GM12878 (cell line): ENCODE measurements around the gene RBM48. TPM values are rescaled to one million over a fixed set of nuclear protein-coding genes. Genes with fewer than 3 reads are reported as not detected.
A peak's percentile ranks its signal among the peaks of the same experiment; 100 is the strongest.

ENCODE experiments used
- ATAC-seq: fragments of 200-7000 bp; cut with Tn5 transposase; 3 replicates; pipeline ENCODE4 v1.9.1; 2020; ENCODE audit warnings: mild to moderate bottlenecking, moderate library complexity
- BruUV-seq: library from RNA; stranded (reverse); fragments of 400-500 nt; replicated peaks from 2 replicates; lab custom pipeline; 2021; lab: Mats Ljungman, UMichigan
- CTCF ChIA-PET: fragments of 300-600 bp; sonication (Branson Sonifier 250); formaldehyde crosslinking; extraction: SDS; loops from one replicate; lab custom pipeline; 2021; ENCODE audit warnings: inconsistent platforms; lab: Yijun Ruan, JAX
- POLR2A ChIA-PET: fragments of 350-600 bp; formaldehyde crosslinking; extraction: SDS; loops from one replicate; lab custom pipeline; 2021; ENCODE audit warnings: inconsistent platforms; lab: Charles Lee
- RAD21 ChIA-PET: fragments of 300-600 bp; sonication (Branson Sonifier 250); formaldehyde crosslinking; loops from one replicate; lab custom pipeline; 2023; ENCODE audit warnings: antibody characterized with exemption; ENCODE audit not compliant: unreplicated experiment; lab: Charles Lee
- SMC1A ChIA-PET: fragments of 300-600 bp; sonication (Branson Sonifier 250); formaldehyde crosslinking; loops from one replicate; lab custom pipeline; 2023; ENCODE audit not compliant: unreplicated experiment, uncharacterized antibody; lab: Charles Lee
- DNase-seq: peaks from one replicate; pipeline ENCODE4 v3.0.0-alpha.2; 2011; ENCODE audit warnings: low read depth, low spot score
- FAIRE-seq: peaks from 3 replicates; lab custom pipeline; 2011; peaks lifted over from hg19 to GRCh38; lab: Jason Lieb, UNC
- H2AFZ ChIP-seq: 2 replicates; pipeline ENCODE4 v1.6.0; 2011; ENCODE audit warnings: low read depth, low read length, control low read depth; ENCODE audit not compliant: control insufficient read depth
- H3K27ac ChIP-seq: 2 replicates; pipeline ENCODE4 v1.5.1; 2011; ENCODE audit warnings: control low read depth; ENCODE audit not compliant: control insufficient read depth, insufficient read depth
- H3K27me3 ChIP-seq, 2 experiments: replicated peaks in 1 of 2; 2 replicates each; pipeline versions ENCODE4 v1.6.0 to v1.6.1; 2011; ENCODE audit warnings: low read length in 1 of 2; ENCODE audit not compliant: control insufficient read depth in 2 of 2, insufficient read depth in 2 of 2
- H3K36me3 ChIP-seq, 2 experiments: 2 replicates each; pipeline ENCODE4 v1.5.1; 2011; ENCODE audit warnings: low read length in 1 of 2; ENCODE audit not compliant: control insufficient read depth in 2 of 2, insufficient read depth in 2 of 2
- H3K4me1 ChIP-seq: 2 replicates; pipeline ENCODE4 v1.6.1; 2011; ENCODE audit warnings: mild to moderate bottlenecking, low read length, moderate library complexity, mixed read lengths; ENCODE audit not compliant: control insufficient read depth, insufficient read depth
- H3K4me2 ChIP-seq: 2 replicates; pipeline ENCODE4 v1.6.0; 2011; ENCODE audit warnings: control low read depth; ENCODE audit not compliant: control insufficient read depth, insufficient read depth
- H3K4me3 ChIP-seq: fragments of 200-600 bp; sonication (generic); 2 replicates; pipeline ENCODE4 v1.5.1; 2016
- H3K79me2 ChIP-seq: 2 replicates; pipeline ENCODE4 v1.6.0; 2011; ENCODE audit warnings: low read length; ENCODE audit not compliant: control insufficient read depth, insufficient read depth
- H3K9ac ChIP-seq: 2 replicates; pipeline ENCODE4 v1.8.0; 2011; ENCODE audit warnings: low read length, control low read depth, mixed read lengths; ENCODE audit not compliant: control insufficient read depth, insufficient read depth
- H3K9me3 ChIP-seq: replicated peaks from 3 replicates; pipeline ENCODE4 v1.5.1; 2011; ENCODE audit warnings: mild to moderate bottlenecking, low read length; ENCODE audit not compliant: control insufficient read depth, insufficient read depth
- H4K20me1 ChIP-seq: 2 replicates; pipeline ENCODE4 v1.6.0; 2011; ENCODE audit not compliant: control insufficient read depth, insufficient read depth
- BHLHE40 ChIP-seq, 2 experiments: fragments of 450-650 bp in 1 of 2; IDR thresholded peaks; 2 replicates each; pipeline ENCODE4 v1.6.1; 2011 to 2017; ENCODE audit warnings: low read depth in 2 of 2, borderline replicate concordance in 1 of 2, improper control_type of control experiment in 1 of 2, low read length in 1 of 2, mild to moderate bottlenecking in 1 of 2
- BRCA1 ChIP-seq: IDR thresholded peaks from 2 replicates; pipeline ENCODE4 v1.6.1; 2011; ENCODE audit warnings: low read depth, low read length, improper control_type of control experiment
- EED ChIP-seq: sonication (generic); IDR thresholded peaks from 2 replicates; pipeline ENCODE4 v1.6.1; 2016; ENCODE audit warnings: antibody characterized with exemption, low read depth
- IKZF2 ChIP-seq, 2 experiments: fragments of 450-650 bp; IDR thresholded peaks; 2 replicates each; pipeline ENCODE4 v1.6.1; 2017; ENCODE audit warnings: mild to moderate bottlenecking in 2 of 2, moderate library complexity in 2 of 2
- RAD21 ChIP-seq: IDR thresholded peaks from 2 replicates; pipeline ENCODE4 v1.6.1; 2011; ENCODE audit warnings: mild to moderate bottlenecking, low read depth, low read length, moderate library complexity; ENCODE audit not compliant: insufficient read depth
- SIX5 ChIP-seq: IDR thresholded peaks from 2 replicates; pipeline ENCODE4 v1.6.1; 2011; ENCODE audit warnings: mild to moderate bottlenecking, low read depth, low read length, moderate library complexity; ENCODE audit not compliant: severe bottlenecking
- SP1 ChIP-seq: IDR thresholded peaks from one replicate; pipeline ENCODE4 v1.6.1; 2011; ENCODE audit warnings: low read depth, low read length
- TCF12 ChIP-seq: IDR thresholded peaks from 2 replicates; pipeline ENCODE4 v1.6.1; 2011; ENCODE audit warnings: low read depth, mild to moderate bottlenecking, low read length
- TCF3 ChIP-seq: IDR thresholded peaks from 2 replicates; pipeline ENCODE4 v1.6.1; 2012; ENCODE audit warnings: low read depth, mild to moderate bottlenecking, low read length, borderline replicate concordance; ENCODE audit not compliant: insufficient read depth
- WGBS: methylation state at CpG from one replicate; pipeline ENCODE4 v1.1.6; 2016; ENCODE audit warnings: low lambda C conversion rate; ENCODE audit not compliant: insufficient replicate concordance, insufficient coverage; ENCODE audit errors: missing lambda C conversion rate; 5-methylcytosine and 5-hydroxymethylcytosine counted together
- in situ Hi-C: fragments of 300-500 bp; cut with MboI; formaldehyde crosslinking; loops from 9 replicates; pipeline ENCODE4 v1.14.3; 2018; ENCODE audit warnings: mixed read lengths
- intact Hi-C: fragments of 100-400 bp; cut with micrococcal nuclease; formaldehyde crosslinking; loops from one replicate; pipeline ENCODE4 v1.14.2; 2022; ENCODE audit not compliant: unreplicated experiment
- polyA plus RNA-seq, 11 experiments: library from polyadenylated mRNA; depleted of rRNA in 4 of 11; unstranded in 6 of 11; stranded (reverse) in 5 of 11; fragments of >200 nt; fragmentation: Nextera tagmentation in 4 of 11; fragmentation: Illumina TruSeq in 1 of 11; extraction: Ambion mirVana in 4 of 11; extraction: Trizol in 1 of 11; gene quantifications; 1 replicate in 1 of 11; 2 replicates in 10 of 11; pipeline versions ENCODE4 v1.2.1 to v1.2.3, GENCODE V29; 2011 to 2016; ENCODE audit warnings: inconsistent platforms in 2 of 11, missing spikeins in 2 of 11, low read depth in 1 of 11
- total RNA-seq, 4 experiments: library from RNA; depleted of rRNA in 3 of 4; stranded (reverse); fragments of >200 nt in 3 of 4; fragmentation: Illumina TruSeq in 1 of 4; extraction: Trizol in 1 of 4; gene quantifications; 2 replicates each; pipeline versions ENCODE4 v1.2.1 to v1.2.3, GENCODE V29; 2013 to 2021
- TF ChIP-seq, protein P1 (sequence below): fragments of 450-650 bp; IDR thresholded peaks from 2 replicates; pipeline ENCODE4 v1.6.1; 2017; ENCODE audit warnings: low read depth, mild to moderate bottlenecking, moderate library complexity
- TF ChIP-seq, protein P2 (sequence below): fragments of 450-650 bp; IDR thresholded peaks from 2 replicates; pipeline ENCODE4 v1.6.1; 2017; ENCODE audit warnings: mild to moderate bottlenecking, moderate library complexity
- TF ChIP-seq, protein P3 (sequence below), 3 experiments: IDR thresholded peaks in 2 of 3; conservative IDR thresholded peaks in 1 of 3; 2 replicates each; pipeline ENCODE4 v1.5.1; 2011; ENCODE audit warnings: low read depth in 3 of 3, low read length in 3 of 3, mild to moderate bottlenecking in 3 of 3, control low read depth in 2 of 3, moderate library complexity in 2 of 3, inconsistent platforms in 1 of 3, mixed read lengths in 1 of 3; ENCODE audit not compliant: control insufficient read depth in 2 of 3, insufficient read depth in 1 of 3; ENCODE audit errors: extremely low read depth in 1 of 3

The RBM48 gene
- total and polyA plus RNA-seq, 10 of the 15 experiments (the other 5 are each of a cell fraction or from before 2014, with no cell fraction given), result 8.5 to 14.7 (median 11.6) TPM

DNA sequence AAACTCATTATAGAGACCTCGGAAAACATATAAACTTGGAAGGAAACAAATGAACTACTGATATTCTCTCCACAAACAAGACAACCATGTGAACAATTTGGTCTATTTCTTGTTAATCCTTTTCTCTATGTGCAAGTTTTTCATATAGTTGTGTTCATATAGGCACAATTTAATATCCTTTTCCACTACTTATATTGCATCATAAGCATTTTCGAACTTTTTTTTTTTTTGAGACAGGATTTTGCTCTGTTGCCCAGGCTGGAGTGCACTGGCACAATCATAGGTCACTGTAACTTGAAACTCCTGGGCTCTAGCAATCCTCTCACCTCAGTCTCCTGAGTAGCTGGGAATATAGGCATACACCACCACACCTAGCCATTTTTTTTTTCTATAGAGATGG, 5.5 kb upstream of the RBM48 start (continued):
- TF ChIP-seq, protein P1, sequence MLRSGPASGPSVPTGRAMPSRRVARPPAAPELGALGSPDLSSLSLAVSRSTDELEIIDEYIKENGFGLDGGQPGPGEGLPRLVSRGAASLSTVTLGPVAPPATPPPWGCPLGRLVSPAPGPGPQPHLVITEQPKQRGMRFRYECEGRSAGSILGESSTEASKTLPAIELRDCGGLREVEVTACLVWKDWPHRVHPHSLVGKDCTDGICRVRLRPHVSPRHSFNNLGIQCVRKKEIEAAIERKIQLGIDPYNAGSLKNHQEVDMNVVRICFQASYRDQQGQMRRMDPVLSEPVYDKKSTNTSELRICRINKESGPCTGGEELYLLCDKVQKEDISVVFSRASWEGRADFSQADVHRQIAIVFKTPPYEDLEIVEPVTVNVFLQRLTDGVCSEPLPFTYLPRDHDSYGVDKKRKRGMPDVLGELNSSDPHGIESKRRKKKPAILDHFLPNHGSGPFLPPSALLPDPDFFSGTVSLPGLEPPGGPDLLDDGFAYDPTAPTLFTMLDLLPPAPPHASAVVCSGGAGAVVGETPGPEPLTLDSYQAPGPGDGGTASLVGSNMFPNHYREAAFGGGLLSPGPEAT, result no peak
- no peak for TF ChIP-seq TCF12

DNA sequence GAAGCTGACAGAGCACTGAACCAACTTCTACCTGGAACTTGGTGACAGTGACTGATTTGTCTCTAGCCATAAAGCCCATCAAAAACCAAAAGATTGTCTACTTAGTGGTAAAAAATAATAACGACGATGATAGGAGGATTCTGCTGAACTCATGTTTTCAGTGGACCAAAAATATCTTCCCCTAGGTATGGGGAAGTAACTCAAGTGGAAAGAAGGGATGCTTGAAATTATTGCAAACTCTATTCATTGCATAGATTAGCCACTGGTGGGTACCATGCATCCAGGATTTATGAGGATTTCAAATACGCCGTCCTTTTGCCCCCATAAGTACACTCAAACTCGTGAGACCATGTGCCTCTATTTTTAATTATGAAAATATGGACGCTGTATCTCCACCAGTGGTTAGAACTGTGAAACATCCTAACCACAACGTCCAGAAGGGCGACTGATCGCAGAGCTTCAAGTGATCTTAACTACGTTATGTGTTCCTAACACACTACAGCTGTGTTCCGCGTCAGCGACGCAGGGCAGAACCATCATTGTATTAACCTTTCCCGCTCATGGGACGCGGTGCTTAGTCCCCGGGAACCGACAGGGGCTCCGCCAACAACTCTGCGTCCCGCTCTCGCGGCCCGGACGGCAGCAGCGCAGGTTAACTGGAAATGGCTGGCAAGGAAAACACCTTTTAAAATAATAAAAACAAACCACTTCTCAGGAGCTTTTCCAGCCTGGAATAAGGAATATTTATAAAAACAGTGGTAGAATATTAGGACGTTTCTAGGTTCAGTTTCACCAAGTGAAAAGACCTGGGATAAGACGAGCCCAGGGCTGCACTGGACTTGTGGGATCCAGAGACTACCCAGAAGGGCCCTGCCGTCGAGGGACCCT, 1.1 kb upstream of the RBM48 start:
- H3K36me3 ChIP-seq, result peaks cover 0 to 7% of the 10 kb centered on the region in 2 experiments; a peak in 2 of 4 replicates
- POLR2A ChIA-PET, result interaction anchor here (1.2 to 1.4 kb wide), 3 partner anchors 58 to 393 kb away, joined by 4 to 5 read pairs (median 5); partner anchors contain the start of genes ANKIB1, CYP51A1 and KRIT1
- DNase-seq (peak; percentile 15), ATAC-seq (peak; percentile 65), FAIRE-seq (no peak)
- no peaks in the 10 kb centered on the region for H3K4me1 ChIP-seq
- H2AFZ ChIP-seq, result peak overlapping the region; percentile 88
- H3K27me3 ChIP-seq, result no peaks in the 10 kb centered on the region
- SMC1A ChIA-PET, result interaction anchor here (1.2 kb wide), 1 partner anchor 85 kb away, joined by 4 read pairs; no protein-coding TSS in a partner anchor
- BruUV-seq, result TSS peak; percentile 82
- peak overlapping the region; percentile 83 for H3K9ac ChIP-seq
- peak overlapping the region; percentile 72 for H3K27ac ChIP-seq
- peaks cover 25% of the 10 kb centered on the region for H3K79me2 ChIP-seq
- H4K20me1 ChIP-seq, result no peaks in the 10 kb centered on the region
- in situ Hi-C loops, result no loop called here
- WGBS, result 2% methylated on average over 31 of the region's 31 CpGs
- no peaks in the 10 kb centered on the region for H3K9me3 ChIP-seq
- intact Hi-C loops, result no loop called here
- H3K4me2 ChIP-seq, result peak overlapping the region; percentile 62
- CTCF ChIA-PET, result interaction anchor here (0.5 to 1.6 kb wide), 7 partner anchors 11 to 647 kb away, joined by 3 to 8 read pairs (median 4); partner anchors contain the start of gene MTERF1
- RAD21 ChIA-PET, result interaction anchor here (0.7 to 1.6 kb wide), 7 partner anchors 281 to 705 kb away, joined by 3 to 7 read pairs (median 5); partner anchors contain the start of genes AKAP9, ANKIB1, KRIT1 and VPS50
- peak overlapping the region; percentile 91 for H3K4me3 ChIP-seq
- TF ChIP-seq SP1 (no peak), RAD21 (no peak), BRCA1 (no peak), BHLHE40 (IDR thresholded peaks at IDR 0.05; ENCODE audit: borderline replicate concordance in 1 of 2, low read depth in 2 of 2, low read length in 1 of 2) (no peak), IKZF2 (IDR thresholded peaks at IDR 0.05) (peak; percentile 14 to 33; a peak in 1 of 4 replicates), EED (no peak), TCF3 (no peak), SIX5 (no peak)
- TF ChIP-seq, protein P2, sequence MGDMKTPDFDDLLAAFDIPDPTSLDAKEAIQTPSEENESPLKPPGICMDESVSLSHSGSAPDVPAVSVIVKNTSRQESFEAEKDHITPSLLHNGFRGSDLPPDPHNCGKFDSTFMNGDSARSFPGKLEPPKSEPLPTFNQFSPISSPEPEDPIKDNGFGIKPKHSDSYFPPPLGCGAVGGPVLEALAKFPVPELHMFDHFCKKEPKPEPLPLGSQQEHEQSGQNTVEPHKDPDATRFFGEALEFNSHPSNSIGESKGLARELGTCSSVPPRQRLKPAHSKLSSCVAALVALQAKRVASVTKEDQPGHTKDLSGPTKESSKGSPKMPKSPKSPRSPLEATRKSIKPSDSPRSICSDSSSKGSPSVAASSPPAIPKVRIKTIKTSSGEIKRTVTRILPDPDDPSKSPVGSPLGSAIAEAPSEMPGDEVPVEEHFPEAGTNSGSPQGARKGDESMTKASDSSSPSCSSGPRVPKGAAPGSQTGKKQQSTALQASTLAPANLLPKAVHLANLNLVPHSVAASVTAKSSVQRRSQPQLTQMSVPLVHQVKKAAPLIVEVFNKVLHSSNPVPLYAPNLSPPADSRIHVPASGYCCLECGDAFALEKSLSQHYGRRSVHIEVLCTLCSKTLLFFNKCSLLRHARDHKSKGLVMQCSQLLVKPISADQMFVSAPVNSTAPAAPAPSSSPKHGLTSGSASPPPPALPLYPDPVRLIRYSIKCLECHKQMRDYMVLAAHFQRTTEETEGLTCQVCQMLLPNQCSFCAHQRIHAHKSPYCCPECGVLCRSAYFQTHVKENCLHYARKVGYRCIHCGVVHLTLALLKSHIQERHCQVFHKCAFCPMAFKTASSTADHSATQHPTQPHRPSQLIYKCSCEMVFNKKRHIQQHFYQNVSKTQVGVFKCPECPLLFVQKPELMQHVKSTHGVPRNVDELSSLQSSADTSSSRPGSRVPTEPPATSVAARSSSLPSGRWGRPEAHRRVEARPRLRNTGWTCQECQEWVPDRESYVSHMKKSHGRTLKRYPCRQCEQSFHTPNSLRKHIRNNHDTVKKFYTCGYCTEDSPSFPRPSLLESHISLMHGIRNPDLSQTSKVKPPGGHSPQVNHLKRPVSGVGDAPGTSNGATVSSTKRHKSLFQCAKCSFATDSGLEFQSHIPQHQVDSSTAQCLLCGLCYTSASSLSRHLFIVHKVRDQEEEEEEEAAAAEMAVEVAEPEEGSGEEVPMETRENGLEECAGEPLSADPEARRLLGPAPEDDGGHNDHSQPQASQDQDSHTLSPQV, result no peak
- TF ChIP-seq, protein P3, sequence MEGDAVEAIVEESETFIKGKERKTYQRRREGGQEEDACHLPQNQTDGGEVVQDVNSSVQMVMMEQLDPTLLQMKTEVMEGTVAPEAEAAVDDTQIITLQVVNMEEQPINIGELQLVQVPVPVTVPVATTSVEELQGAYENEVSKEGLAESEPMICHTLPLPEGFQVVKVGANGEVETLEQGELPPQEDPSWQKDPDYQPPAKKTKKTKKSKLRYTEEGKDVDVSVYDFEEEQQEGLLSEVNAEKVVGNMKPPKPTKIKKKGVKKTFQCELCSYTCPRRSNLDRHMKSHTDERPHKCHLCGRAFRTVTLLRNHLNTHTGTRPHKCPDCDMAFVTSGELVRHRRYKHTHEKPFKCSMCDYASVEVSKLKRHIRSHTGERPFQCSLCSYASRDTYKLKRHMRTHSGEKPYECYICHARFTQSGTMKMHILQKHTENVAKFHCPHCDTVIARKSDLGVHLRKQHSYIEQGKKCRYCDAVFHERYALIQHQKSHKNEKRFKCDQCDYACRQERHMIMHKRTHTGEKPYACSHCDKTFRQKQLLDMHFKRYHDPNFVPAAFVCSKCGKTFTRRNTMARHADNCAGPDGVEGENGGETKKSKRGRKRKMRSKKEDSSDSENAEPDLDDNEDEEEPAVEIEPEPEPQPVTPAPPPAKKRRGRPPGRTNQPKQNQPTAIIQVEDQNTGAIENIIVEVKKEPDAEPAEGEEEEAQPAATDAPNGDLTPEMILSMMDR (IDR thresholded peaks at IDR 0.05 in 2 of 3, conservative IDR thresholded peaks at IDR 0.05 in 1 of 3; ENCODE audit: control insufficient read depth in 2 of 3, extremely low read depth in 1 of 3, insufficient read depth in 1 of 3, low read depth in 3 of 3, low read length in 3 of 3), result peak in 1 of 3 experiments; percentile 5; a peak in 1 of 6 replicates
